Measurements from ENCODE around the gene LCOR.

LCOR gene

DNA sequence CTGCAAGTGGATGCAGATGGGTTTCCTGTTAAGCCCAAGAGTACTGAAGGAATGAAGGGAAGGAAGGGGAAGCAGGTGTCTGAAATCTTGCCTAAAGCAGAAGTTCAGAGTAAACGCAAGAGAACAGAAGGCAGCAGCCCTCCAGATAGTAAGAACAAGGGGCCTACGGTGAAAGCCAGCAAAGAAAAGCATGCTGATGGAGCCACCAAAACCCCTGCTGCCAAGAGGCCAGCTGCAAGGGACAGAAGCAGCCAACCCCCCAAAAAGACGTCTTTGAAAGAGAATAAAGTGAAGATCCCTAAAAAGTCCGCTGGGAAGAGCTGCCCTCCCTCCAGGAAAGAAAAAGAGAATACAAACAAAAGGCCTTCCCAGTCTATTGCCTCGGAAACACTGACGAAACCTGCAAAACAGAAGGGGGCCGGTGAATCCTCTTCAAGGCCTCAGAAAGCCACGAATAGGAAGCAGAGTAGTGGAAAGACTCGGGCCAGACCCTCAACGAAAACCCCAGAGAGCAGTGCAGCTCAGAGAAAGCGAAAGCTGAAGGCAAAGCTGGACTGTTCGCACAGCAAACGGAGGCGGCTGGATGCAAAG lies 152.5 kb downstream of the LCOR start:
- DNase-seq (ENCODE audit: low read depth in 2 of 2, low spot score in 1 of 2), result no peak

DNA sequence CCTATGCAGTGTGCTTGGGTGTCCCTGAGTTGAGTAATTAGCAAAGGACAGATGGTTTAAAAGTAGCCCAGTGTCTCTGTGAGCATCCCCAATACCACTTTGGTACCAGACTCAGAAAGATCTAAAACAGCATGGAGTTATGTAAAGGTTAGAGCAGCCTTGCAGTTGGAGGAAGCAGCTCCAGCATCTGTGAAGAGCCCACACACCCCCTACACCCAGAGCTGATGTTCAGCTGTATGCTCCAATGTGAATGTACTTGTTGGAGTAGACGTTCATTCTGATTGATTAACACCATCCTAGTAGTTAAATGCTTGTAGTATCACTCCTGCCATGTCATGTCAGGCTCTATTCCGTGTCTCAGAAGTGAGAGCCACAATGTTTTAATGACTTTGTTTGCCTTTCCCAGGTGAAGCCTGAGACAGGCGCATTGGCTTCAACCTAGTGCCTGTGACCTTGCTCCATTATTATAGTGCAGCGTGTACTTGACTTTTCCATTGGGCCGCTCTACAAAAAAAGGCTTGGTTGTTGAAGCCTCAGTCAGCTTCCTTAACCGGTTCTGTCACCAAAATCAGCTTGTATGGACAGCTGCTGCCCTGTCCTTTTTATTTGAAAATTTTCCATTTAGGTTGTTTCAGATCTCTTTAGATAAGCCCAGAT lies 154.2 kb downstream of the LCOR start:
- DNase-seq (ENCODE audit: low read depth in 2 of 2, low spot score in 1 of 2), result no peak

DNA sequence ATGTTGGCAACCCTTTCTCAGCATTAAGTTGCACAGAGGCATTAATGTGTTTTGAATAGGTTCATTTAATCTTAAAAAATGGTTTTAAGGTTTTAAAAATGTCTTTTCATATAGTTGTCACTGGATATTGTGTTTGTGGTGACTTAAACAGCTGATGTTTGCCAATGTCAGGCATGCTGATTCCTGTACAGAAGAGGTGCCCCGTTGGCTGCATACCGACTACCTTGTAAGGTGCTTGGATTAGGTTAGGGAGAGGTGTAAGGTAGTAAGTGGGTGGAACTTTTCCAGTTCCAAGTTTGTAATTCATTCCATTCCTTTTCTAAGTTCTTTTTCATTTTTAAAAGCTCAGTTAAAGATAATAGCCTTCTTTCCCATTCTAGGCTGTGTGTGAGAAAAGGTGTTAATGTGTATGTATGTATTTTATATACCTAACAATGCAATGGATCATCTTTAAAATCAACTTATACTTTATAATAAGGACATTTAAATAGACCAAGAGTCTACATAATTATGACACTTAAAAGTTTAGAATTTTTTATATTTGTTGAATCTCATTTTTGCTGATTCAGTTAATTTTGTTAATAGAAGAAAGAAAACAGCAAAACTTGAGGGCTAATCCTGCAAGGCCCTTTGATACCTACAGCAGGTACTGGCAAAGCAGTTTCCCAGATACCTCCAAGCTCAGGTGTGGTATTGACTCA lies 155.2 kb downstream of the LCOR start:
- no peak for DNase-seq (ENCODE audit: low read depth in 2 of 2, low spot score in 1 of 2)

DNA sequence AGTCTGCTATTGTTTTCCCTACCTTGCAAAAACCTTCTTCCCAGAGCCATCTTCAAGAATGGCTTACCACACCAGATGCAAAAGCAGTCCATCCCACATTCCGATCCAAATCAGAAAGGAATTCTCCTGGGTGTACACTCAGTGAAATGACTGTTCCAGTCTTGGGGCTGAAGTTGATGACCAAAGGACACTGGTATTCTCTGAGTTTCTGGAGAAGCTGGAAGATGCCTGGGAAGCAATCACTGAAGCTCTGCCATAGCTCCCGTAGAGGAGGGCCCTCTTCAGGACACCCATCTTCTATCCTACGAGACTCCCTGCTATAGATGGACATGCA lies 155.7 kb downstream of the LCOR start:
- no peak for DNase-seq (ENCODE audit: low read depth in 2 of 2, low spot score in 1 of 2)

DNA sequence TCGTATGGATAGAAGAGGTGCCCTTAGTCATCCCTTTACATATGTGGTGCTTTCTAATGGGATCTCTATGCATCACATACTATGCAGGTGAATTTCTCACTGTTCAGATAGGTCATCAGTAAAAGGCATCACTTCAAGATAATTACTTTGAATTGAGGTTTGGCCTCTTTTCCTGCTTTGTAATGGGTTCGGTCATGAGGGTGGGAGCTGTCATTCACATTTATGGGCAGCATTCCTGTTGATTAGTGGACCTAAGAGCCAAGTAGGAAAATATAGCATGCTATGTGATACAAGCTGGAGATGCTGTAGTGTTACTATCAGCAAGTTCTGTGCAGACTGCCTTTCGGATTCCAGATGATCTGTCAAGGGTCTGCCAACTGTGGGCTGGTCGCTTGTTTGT lies 156.3 kb downstream of the LCOR start:
- no peak for DNase-seq (ENCODE audit: low read depth in 2 of 2, low spot score in 1 of 2)

DNA sequence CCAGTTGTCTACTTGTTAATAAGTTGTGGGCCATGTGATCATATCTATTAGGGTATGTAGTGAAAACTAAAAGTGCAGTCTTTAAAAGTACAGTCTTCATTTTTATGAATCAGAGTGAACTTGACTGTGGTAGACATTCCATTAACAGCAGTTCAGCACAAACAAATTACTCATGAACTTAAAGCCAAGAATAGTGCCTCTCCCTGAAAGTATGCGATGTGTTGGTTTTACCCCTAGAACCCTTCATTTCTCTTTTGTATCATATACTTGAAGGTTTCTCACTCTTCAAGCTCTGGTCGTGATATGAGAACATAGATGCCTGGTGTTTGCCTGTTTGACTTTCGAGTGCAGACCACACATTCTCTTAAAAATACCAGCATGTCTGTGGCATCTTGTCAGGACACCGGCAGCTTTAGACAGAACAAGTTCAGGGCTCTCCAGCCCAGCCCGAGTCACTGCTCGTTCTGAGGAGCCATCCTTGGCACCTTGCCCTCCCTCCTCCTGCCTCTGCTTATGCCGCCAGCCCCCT lies 159.3 kb downstream of the LCOR start:
- no peak for DNase-seq (ENCODE audit: low read depth in 2 of 2, low spot score in 1 of 2)

DNA sequence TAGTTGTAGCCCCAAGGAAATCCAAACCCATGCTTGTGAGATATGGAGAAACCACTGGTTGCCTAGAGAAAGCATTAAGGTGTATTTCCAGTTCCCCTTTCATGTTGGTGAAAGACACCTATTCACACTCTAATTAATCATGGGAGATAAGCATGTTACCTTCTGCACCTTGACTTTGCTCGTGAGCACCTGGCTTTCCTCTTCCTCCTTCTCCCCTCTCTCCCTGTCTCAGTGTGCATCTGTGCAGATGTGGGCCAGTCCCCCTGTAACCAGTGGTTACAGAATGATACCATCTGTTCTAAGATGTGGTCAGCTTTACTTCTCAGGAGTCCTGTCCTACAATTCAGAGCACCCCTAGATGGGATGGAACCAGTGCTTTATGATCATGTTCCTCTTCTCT lies 160.6 kb downstream of the LCOR start:
- DNase-seq (ENCODE audit: low read depth in 2 of 2, low spot score in 1 of 2), result no peak

DNA sequence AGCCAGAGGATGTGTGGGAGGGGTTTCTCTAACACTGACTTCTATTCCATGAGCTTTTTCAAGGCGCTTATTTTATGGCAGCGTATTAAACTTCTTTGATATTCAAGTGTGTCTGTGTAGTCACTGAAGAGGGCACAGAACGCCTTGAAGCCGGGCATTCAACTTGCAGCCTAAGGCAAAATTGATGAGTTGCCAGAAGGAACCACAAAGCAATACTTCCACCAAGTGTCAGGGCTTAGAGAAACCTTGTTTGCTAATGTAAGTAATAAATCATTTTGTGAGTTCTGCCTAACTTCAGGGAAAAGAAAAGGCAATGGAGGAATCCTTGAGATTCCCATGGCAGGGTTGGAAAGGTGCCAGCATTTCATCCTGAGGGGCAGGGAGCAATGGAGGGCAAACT lies 163.8 kb downstream of the LCOR start:
- no peak for DNase-seq (ENCODE audit: low read depth in 2 of 2, low spot score in 1 of 2)

DNA sequence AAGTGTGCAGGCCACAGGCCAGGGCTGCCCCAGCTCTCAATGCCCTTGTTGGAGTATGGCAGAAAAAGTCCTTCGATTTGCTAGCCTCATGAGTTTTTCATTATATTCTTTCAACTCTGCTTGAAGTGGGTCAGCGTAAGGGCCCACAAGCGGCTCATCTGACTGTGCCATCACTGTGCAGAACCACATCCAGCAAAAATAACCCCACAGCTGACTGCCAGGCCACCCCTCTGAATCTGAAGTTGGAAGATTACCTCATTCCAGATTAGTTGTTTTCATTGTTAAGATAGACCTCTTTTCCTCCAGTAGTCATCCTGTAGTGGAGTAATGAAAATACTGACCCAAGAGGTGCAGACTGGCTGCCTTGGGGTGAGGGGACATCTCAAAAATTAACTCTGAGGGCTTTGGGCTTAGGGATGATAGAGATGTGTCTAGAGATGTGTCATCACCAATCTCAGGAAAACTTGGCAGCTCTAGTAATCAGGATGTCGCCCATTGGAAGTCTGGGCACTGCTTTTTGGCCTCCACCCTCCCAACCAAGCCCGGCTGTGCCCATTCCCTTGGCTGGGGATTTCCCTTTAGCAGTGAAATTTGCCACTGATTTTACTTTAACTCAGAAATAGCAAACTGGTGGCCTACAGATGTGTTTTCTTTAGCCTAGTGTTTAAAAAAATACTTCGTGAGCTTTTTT lies 164.3 kb downstream of the LCOR start:
- DNase-seq (ENCODE audit: low read depth in 2 of 2, low spot score in 1 of 2), result no peak

DNA sequence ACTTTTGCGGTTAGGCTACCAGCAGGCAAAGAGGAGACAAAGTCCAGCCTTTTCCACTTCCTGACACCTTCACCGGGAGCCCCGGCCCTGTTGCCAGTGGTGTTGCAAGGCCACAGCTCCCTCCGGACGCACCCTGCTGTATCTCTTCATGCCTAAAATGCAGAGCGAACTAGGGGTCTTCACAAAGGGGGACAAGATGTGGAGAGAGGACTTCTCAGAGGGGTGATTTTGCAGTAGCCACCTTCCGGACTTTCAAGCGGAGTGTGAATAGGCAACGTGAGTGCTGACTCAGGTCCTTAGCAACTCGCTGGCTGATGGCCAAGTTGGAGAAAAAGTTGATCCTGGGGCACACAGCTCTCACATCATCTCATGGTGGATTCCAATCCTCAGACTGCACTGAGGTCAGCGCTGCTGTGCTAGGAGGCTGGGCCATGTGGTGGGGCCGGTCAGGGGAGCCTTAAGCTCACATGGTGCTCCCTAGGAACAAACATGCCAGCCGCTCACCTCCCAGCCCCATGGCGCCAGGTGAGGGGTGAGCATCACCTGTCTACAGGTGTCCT lies 166.3 kb downstream of the LCOR start:
- DNase-seq (ENCODE audit: low read depth in 2 of 2, low spot score in 1 of 2), result no peak

DNA sequence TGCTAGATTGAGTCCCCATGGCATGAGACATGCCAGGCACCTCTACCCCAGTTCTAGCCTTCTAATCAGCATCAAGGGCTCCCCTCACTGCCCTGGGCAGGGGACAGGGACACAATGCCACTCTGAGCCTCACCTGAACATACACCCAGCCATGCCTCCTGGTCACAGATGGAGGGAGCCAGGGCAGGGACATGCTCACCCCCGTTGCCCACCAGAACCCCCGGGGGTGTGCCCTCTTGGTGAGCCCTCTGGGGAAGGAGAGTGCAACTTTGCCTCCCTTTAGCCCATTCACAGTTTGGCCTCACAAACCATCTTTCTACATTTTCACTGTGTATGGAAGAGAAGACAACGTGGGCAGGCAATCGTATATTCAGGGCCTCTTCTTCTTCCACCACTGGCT lies 167.2 kb downstream of the LCOR start:
- DNase-seq (ENCODE audit: low read depth in 2 of 2, low spot score in 1 of 2), result no peak

DNA sequence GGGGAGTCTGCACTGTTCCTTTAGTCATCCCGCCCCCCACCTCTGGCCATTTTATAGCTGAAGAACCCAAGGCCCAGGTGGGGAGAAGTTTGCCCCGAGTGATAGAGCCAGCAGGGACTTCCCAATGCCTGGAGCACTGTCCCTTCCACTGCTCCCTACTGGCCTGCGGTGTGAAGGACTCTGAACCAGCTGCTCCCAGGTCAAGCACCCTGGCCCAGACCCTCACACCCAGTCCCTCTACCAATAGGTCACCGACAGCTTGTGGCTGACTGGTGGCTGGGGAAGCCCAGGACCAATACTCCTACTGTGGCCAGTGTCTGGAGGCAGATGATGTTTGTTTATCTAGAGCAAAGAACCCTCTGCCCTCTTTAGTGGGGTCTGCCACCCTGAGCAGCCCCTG lies 167.9 kb downstream of the LCOR start:
- no peak for DNase-seq (ENCODE audit: low read depth in 2 of 2, low spot score in 1 of 2)

DNA sequence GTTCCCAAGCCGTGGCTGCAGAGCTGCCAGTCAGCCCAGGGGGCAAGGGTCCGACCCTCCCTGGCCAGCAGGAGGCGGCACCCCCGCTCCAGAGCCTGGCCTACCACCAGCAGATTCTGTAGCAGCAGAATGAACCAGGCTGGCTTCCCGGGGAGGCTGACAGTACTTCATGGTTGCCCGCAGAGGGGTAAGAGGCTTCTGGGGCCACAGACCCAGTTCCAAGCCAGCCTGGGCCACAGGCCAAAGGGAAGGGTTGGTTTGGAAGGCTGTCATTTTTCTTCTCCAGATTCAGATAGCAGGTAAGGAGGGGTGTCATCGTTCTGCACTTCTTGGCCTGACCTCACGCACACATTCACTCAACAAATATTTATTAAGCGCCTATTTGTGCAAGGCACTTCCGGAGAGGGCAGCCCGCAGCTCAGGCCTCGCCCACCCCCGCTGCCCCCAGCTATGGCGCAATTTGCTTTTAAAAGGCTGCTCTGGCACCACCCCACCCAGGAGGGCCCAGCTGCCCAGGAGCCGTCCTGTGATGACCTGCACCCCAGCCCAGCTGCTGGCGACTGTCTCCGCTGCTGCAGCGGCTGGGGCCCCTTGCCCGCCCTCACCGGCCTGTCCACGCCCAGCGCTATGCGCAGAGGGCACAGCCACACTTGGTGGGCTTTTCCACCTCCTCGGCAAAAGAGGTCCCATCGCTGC lies 168.5 kb downstream of the LCOR start:
- no peak for DNase-seq (ENCODE audit: low read depth in 2 of 2, low spot score in 1 of 2)

DNA sequence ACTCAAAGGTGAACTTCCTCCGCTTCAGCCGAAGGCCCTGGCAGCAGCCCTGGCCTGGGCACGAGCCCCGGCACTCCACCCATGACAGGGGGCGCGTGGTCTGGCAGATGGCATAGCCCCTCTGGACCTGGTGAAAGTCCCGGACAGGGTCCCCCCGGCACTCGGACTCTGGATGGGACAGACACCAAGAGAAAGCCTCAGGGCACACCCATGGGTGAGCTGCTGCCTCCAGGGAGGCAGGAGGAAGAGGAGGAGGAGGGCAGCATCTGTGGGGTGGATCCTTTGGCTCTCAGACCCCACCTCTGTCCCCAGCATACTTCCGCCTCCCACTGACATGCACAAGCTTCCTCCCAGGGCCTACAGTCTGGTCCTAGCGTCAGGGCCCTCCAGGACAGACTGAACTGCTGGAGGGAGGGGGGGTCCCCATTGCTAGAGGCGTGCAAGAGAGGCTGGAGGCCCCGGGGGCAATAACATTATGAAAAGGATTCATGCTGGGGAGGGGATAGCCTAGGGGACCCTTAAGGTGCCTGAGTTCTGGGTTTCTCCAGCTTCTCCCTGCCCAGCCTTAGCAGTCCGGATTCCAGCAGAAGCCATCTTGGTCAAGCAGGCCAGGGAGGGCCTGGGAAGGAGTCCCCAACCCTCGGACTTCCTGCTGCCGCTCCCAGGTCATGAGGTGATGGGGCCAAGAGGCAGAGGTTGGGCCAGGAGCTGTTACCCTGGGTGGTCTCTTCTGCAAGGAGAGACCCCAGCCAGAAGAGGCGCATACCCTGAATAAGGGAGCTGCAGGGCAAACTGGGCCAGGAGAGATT lies 169.3 kb downstream of the LCOR start:
- DNase-seq (ENCODE audit: low read depth in 2 of 2, low spot score in 1 of 2), result no peak

DNA sequence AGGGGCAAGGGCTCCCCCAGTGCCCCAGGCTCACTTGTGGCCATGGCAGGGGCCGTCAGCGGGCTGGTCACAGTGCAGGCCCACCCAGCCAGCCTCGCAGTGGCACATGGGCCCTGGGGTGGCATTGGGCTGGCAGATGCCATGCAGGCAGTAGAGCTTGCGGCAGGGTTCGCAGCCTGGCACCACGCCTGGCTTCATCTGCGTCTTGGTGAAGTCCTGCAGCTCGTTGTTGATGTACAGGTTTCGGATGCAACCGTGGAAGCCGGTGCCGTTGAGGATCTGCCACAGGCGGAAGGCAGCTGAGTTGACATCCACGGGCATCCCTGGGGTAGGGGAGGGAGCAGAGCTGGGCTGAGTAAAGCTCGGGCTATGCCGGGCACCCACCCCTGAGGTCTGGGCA lies 170.6 kb downstream of the LCOR start:
- DNase-seq (ENCODE audit: low read depth in 2 of 2, low spot score in 1 of 2), result no peak

DNA sequence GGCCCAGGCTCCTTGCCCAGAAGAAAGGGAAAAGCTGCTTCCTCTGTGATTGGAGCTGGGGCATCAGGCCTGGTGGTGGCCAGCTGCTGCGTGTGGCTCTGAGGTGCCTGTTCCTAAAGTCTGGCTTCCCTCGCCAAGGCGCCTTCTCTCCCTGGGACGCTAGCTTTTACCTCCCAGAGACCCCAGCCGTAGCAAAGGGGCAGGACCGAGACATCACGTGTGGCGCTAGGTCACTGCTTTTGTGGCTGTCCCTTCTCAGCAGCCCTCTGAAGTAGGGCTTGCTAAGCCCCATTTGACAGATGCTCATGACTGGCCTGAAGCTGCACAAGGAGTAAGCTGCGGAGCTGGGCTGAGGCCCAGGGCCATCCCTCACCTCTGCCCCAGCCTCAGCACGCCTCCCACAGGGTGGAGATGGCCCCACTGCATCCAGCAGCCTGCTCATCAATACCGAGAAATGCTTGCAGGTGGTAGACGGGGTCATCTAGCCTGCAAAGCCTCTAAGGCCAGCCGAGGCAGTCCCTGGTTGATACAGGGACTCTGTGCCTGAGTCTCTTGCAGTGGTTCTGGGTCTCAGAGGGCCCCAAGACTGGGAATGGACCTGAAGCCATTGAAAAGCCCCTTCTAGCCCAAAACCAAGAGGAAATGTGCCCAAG lies 171.2 kb downstream of the LCOR start:
- DNase-seq (ENCODE audit: low read depth in 2 of 2, low spot score in 1 of 2), result no peak

DNA sequence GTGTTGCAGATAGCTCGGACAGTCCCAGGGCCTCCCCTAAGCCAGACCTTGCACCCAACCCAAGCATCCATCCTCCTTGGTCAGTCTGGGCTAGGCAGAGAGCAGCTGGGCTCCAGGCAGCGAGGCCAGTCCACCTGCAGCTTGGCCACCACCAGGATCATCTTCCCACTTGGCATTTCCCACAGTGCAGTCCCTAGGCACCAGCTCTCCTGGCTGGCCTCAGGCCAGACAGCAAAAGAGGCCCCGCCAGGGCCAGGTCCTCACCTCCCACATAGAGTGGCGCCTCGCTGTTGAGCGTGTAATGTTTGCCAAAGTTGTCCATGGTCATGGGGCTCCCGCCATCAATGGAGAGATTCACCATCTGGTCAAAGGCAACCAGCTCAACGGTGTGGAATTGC lies 171.7 kb downstream of the LCOR start:
- no peak for DNase-seq (ENCODE audit: low read depth in 2 of 2, low spot score in 1 of 2)

DNA sequence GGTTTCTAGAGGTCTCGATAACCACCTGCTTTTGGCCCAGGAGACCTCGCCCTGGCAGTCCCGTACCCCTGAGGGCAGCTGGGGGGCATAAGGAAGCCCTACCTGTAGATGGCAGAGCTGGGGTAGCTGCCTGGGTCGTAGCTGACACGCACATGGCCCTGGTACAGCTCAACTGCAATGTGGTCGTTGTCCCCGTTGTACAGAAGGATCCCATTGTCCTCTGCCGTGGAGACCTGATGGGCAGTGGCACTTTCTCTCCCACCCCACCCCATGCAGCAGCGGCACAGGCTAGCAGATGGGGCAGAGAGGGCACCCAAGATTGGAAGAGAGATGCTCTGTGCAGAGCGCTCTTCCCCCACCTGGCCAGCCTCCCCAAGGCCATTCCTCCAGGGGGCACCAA lies 172.5 kb downstream of the LCOR start:
- no peak for DNase-seq (ENCODE audit: low read depth in 2 of 2, low spot score in 1 of 2)

DNA sequence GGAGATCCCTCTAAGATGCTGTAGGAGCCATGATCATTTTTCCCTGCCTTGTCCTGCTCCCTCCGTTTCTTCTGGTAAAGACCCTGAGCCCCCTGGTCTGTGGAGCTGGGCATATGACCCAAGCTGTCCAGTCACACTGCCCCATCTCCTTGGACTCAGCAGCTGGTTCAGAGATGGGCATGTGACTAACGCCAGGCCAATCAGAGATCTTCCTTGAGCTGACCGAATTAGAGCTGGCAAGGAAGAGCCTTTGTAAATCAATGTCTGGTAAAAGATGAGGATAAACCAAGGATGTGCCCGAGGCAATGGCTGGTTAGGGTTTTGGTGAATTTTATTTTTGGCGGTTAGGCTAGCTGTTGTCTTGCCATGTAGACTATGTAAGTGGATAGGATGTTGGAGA lies 173.3 kb downstream of the LCOR start:
- no peak for DNase-seq (ENCODE audit: low read depth in 2 of 2, low spot score in 1 of 2)

DNA sequence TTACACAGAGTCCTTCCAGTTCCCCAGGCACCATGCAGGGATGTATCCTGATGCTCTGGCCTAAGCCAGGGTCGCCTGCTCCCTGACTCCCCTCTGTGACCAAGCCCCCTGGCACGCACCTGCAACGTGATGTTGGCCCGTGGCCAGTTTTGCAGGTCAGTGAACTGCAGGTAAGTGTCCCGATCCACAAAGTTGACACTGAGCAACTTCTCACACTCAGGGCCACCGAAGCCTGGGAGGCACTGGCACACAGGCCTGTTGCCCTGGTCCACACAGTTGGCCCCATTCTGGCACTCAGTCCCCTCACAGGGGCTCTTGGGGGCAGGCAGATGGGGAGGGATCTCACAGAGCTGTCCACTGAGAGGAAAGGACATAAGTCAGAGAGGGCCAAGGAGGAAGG lies 174.3 kb downstream of the LCOR start:
- no peak for DNase-seq (ENCODE audit: low read depth in 2 of 2, low spot score in 1 of 2)

Measured in stimulated activated CD8-positive, alpha-beta memory T cell treated with anti-CD3 and anti-CD28 coated beads, Interleukin-4, amount 100 ng/mL, for 1 hour (primary cell).